GM18511 (cell line): ENCODE results near the gene ETNK1.

Experiments used
- ATAC-seq: cut with Tn5 transposase; IDR thresholded peaks from one replicate; pipeline ENCODE4 v1.9.1; 2021; ENCODE audit warnings: mild to moderate bottlenecking, moderate library complexity; ENCODE audit not compliant: unreplicated experiment

The ETNK1 gene

DNA sequence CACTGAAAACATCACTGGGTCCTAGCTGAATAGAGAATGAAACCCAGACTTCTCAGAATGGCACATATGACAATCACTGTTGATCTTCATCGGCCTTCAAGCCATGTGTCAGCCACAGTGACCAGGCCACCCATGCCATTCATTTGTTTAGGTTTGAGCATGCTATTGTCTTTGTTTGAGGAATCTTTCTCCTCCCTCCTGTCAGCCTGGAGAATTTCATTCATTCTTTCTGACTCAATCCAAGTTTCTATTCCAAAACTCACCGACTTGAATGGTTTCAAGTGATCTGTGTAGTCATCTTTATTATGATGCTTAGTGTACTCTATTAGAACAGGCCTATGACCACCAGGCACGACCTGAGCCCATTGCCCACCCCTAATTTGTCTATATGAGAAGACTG is 106.3 kb downstream of the ETNK1 start:
- no peak for ATAC-seq

GRCh38 chr12:22733756-22734155 is 108.8 kb downstream of the ETNK1 start:
- ATAC-seq = no peak

DNA sequence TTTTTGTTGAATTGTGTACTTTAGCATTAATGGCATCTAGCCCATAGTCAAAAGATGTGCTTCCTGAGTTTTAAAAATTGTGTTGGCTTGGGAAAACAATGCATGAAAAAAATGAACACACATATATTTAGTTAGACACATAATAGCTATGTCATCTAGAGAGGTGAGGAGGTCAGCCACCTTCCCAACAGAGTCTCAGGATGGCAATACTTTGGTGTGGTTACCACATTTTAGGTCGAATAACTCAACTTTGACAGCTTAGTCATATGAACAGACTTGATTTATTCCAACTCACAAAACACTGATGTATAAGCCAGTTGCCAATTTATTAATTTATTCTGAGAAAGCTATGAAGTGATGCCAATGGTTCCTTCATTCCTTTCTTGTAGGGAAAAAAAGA is 114.0 kb downstream of the ETNK1 start:
- ATAC-seq = no peak
